HepG2 (cell line): ENCODE results near the gene AMBRA1. TPM values are rescaled to one million over a fixed set of nuclear protein-coding genes. Genes with fewer than 3 reads are reported as not detected.

ENCODE experiments used
- EED ChIP-seq: sonication (generic); formaldehyde crosslinking; IDR thresholded peaks from 2 replicates; pipeline ENCODE4 v1.5.0; 2020; ENCODE audit warnings: mild to moderate bottlenecking, missing genetic modification reagents
- HIC2 ChIP-seq: sonication (generic); formaldehyde crosslinking; IDR thresholded peaks from 2 replicates; pipeline ENCODE4 v1.9.0; 2022; ENCODE audit warnings: low read depth, missing genetic modification reagents
- KMT2B ChIP-seq: IDR thresholded peaks from 2 replicates; pipeline ENCODE4 v1.6.1; 2016; ENCODE audit warnings: missing genetic modification reagents, missing compliant biosample characterization
- PLSCR1 ChIP-seq: sonication (generic); formaldehyde crosslinking; IDR thresholded peaks from 2 replicates; pipeline ENCODE4 v1.5.0; 2020; ENCODE audit warnings: missing genetic modification reagents, mild to moderate bottlenecking, borderline replicate concordance
- RARA ChIP-seq: IDR thresholded peaks from 2 replicates; pipeline ENCODE4 v1.6.1; 2016; ENCODE audit warnings: missing genetic modification reagents, missing compliant biosample characterization
- RFX1 ChIP-seq: fragments of 450-650 bp; IDR thresholded peaks from 2 replicates; pipeline ENCODE4 v1.6.1; 2017
- SALL2 ChIP-seq: sonication (generic); formaldehyde crosslinking; IDR thresholded peaks from 2 replicates; pipeline ENCODE4 v1.8.1; 2023; ENCODE audit warnings: mild to moderate bottlenecking, missing genetic modification reagents, inconsistent platforms
- SRSF9 ChIP-seq: fragments of 200-400 bp; formaldehyde crosslinking; IDR thresholded peaks from 2 replicates; pipeline ENCODE4 v1.6.1; 2018; ENCODE audit warnings: borderline replicate concordance, mild to moderate bottlenecking, low read depth, low read length; ENCODE audit not compliant: insufficient read depth, poor library complexity, severe bottlenecking
- TGIF2 ChIP-seq: IDR thresholded peaks from 2 replicates; pipeline ENCODE4 v1.6.1; 2016; ENCODE audit warnings: control low read depth, missing compliant biosample characterization
- WIZ ChIP-seq: sonication (generic); formaldehyde crosslinking; IDR thresholded peaks from 2 replicates; pipeline ENCODE4 v1.5.1; 2020; ENCODE audit warnings: mild to moderate bottlenecking, missing genetic modification reagents
- ZNF18 ChIP-seq: sonication (generic); formaldehyde crosslinking; IDR thresholded peaks from 2 replicates; pipeline ENCODE4 v1.8.0; 2022; ENCODE audit warnings: mild to moderate bottlenecking, missing genetic modification reagents; ENCODE audit not compliant: insufficient replicate concordance
- ZNF563 ChIP-seq: sonication (generic); formaldehyde crosslinking; IDR thresholded peaks from 2 replicates; pipeline ENCODE4 v1.8.0; 2022; ENCODE audit warnings: mild to moderate bottlenecking, moderate library complexity, missing genetic modification reagents
- ZNF572 ChIP-seq: sonication (generic); formaldehyde crosslinking; IDR thresholded peaks from 2 replicates; pipeline ENCODE4 v1.5.1; 2020; ENCODE audit warnings: mild to moderate bottlenecking, missing genetic modification reagents
- ZNF691 ChIP-seq: sonication (generic); formaldehyde crosslinking; IDR thresholded peaks from 2 replicates; pipeline ENCODE4 v1.4.0; 2020; ENCODE audit warnings: missing genetic modification reagents, low read depth, mild to moderate bottlenecking, borderline replicate concordance
- ZNF720 ChIP-seq: sonication (generic); formaldehyde crosslinking; IDR thresholded peaks from 2 replicates; pipeline ENCODE4 v1.4.0; 2020; ENCODE audit warnings: missing genetic modification reagents
- ZNF879 ChIP-seq: sonication (generic); formaldehyde crosslinking; IDR thresholded peaks from 2 replicates; pipeline ENCODE4 v1.8.1; 2023; ENCODE audit warnings: missing genetic modification reagents
- polyA plus RNA-seq, 8 experiments: library from polyadenylated mRNA; depleted of rRNA in 3 of 8; stranded (reverse) in 7 of 8; unstranded in 1 of 8; fragments of >200 nt; fragmentation: Illumina TruSeq in 4 of 8; extraction: Trizol in 4 of 8; gene quantifications; 2 replicates each; pipeline versions ENCODE4 v1.2.1 to v1.2.3, GENCODE V29; 2011 to 2016; ENCODE audit warnings: low read depth in 4 of 8, missing spikeins in 1 of 8, mixed read lengths in 1 of 8; ENCODE audit not compliant: insufficient read depth in 1 of 8
- total RNA-seq, 5 experiments: library from RNA; depleted of rRNA; stranded (reverse); fragments of >200 nt; fragmentation: Illumina TruSeq; extraction: Trizol; gene quantifications; 2 replicates each; pipeline ENCODE4 v1.2.3, GENCODE V29; 2016; ENCODE audit warnings: low read depth in 1 of 5
- TF ChIP-seq, protein P1 (sequence below): sonication (generic); formaldehyde crosslinking; IDR thresholded peaks from 2 replicates; pipeline ENCODE4 v1.8.1; 2023; ENCODE audit warnings: mild to moderate bottlenecking, missing genetic modification reagents
- TF ChIP-seq, protein P2 (sequence below): sonication (generic); formaldehyde crosslinking; IDR thresholded peaks from 2 replicates; pipeline ENCODE4 v1.9.0; 2021; ENCODE audit warnings: mild to moderate bottlenecking, missing genetic modification reagents

AMBRA1 gene
- total and polyA plus RNA-seq, 2 of the 13 experiments (the other 11 are each of a cell fraction or from before 2014, with no cell fraction given) = 15.7 to 26.0 TPM

GRCh38 chr11:46597155-46597554, 3.3 kb upstream of the AMBRA1 start (continued):
- no peak for TF ChIP-seq ZNF572 (CRISPR knock-in tag)
- TF ChIP-seq RFX1 = no peak
- TF ChIP-seq ZNF18 = peak; percentile 95
- no peak for TF ChIP-seq ZNF879 (CRISPR knock-in tag)
- no peak for TF ChIP-seq TGIF2 (CRISPR knock-in tag)
- no peak for TF ChIP-seq WIZ (CRISPR knock-in tag)
- TF ChIP-seq PLSCR1 (CRISPR knock-in tag) = no peak
- TF ChIP-seq EED (CRISPR knock-in tag) = no peak
- peak; percentile 59 for TF ChIP-seq RARA (CRISPR knock-in tag)
- no peak for TF ChIP-seq ZNF563 (CRISPR knock-in tag)
- TF ChIP-seq, protein P1, sequence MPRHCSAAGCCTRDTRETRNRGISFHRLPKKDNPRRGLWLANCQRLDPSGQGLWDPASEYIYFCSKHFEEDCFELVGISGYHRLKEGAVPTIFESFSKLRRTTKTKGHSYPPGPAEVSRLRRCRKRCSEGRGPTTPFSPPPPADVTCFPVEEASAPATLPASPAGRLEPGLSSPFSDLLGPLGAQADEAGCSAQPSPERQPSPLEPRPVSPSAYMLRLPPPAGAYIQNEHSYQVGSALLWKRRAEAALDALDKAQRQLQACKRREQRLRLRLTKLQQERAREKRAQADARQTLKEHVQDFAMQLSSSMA (CRISPR knock-in tag) = no peak
- TF ChIP-seq SALL2 (CRISPR knock-in tag) = no peak
- TF ChIP-seq ZNF720 (CRISPR knock-in tag) = no peak
- TF ChIP-seq ZNF691 (CRISPR knock-in tag) = no peak
- TF ChIP-seq SRSF9 = no peak
- TF ChIP-seq HIC2 (CRISPR knock-in tag) = no peak
- TF ChIP-seq KMT2B = no peak
- TF ChIP-seq, protein P2, sequence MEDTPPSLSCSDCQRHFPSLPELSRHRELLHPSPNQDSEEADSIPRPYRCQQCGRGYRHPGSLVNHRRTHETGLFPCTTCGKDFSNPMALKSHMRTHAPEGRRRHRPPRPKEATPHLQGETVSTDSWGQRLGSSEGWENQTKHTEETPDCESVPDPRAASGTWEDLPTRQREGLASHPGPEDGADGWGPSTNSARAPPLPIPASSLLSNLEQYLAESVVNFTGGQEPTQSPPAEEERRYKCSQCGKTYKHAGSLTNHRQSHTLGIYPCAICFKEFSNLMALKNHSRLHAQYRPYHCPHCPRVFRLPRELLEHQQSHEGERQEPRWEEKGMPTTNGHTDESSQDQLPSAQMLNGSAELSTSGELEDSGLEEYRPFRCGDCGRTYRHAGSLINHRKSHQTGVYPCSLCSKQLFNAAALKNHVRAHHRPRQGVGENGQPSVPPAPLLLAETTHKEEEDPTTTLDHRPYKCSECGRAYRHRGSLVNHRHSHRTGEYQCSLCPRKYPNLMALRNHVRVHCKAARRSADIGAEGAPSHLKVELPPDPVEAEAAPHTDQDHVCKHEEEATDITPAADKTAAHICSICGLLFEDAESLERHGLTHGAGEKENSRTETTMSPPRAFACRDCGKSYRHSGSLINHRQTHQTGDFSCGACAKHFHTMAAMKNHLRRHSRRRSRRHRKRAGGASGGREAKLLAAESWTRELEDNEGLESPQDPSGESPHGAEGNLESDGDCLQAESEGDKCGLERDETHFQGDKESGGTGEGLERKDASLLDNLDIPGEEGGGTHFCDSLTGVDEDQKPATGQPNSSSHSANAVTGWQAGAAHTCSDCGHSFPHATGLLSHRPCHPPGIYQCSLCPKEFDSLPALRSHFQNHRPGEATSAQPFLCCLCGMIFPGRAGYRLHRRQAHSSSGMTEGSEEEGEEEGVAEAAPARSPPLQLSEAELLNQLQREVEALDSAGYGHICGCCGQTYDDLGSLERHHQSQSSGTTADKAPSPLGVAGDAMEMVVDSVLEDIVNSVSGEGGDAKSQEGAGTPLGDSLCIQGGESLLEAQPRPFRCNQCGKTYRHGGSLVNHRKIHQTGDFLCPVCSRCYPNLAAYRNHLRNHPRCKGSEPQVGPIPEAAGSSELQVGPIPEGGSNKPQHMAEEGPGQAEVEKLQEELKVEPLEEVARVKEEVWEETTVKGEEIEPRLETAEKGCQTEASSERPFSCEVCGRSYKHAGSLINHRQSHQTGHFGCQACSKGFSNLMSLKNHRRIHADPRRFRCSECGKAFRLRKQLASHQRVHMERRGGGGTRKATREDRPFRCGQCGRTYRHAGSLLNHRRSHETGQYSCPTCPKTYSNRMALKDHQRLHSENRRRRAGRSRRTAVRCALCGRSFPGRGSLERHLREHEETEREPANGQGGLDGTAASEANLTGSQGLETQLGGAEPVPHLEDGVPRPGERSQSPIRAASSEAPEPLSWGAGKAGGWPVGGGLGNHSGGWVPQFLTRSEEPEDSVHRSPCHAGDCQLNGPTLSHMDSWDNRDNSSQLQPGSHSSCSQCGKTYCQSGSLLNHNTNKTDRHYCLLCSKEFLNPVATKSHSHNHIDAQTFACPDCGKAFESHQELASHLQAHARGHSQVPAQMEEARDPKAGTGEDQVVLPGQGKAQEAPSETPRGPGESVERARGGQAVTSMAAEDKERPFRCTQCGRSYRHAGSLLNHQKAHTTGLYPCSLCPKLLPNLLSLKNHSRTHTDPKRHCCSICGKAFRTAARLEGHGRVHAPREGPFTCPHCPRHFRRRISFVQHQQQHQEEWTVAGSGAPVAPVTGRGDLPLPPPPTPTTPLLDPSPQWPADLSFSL (CRISPR knock-in tag) = no peak
